GM19240 (cell line): ENCODE measurements around the gene B3GALT6.

Experiments
- DNase-seq: peaks from one replicate; pipeline ENCODE4 v3.0.0; 2011; ENCODE audit warnings: low spot score; ENCODE audit not compliant: insufficient read length

B3GALT6 gene

GRCh38 chr1:1260843-1261560 lies 29.0 kb downstream of the B3GALT6 start:
- no peak for DNase-seq

GRCh38 chr1:1262071-1262470 lies 30.0 kb downstream of the B3GALT6 start:
- DNase-seq = no peak

GRCh38 chr1:1262758-1263157 lies 30.7 kb downstream of the B3GALT6 start:
- no peak for DNase-seq

GRCh38 chr1:1264026-1264425 lies 32.0 kb downstream of the B3GALT6 start:
- no peak for DNase-seq

- no peak for DNase-seq
Observed at GRCh38 chr1:1264868-1265272, 32.8 kb downstream of the B3GALT6 start.

GRCh38 chr1:1267488-1268283 lies 35.6 kb downstream of the B3GALT6 start:
- DNase-seq = no peak

GRCh38 chr1:1268284-1268682 lies 36.2 kb downstream of the B3GALT6 start:
- no peak for DNase-seq

- no peak for DNase-seq
Observed at GRCh38 chr1:1270813-1271212, 38.8 kb downstream of the B3GALT6 start.

- DNase-seq = no peak
Observed at GRCh38 chr1:1272341-1273208, 40.5 kb downstream of the B3GALT6 start.

- DNase-seq = no peak
Observed at GRCh38 chr1:1273209-1273511, 41.1 kb downstream of the B3GALT6 start.

GRCh38 chr1:1273512-1274298 lies 41.7 kb downstream of the B3GALT6 start, which contains the start of gene UBE2J2:
UBE2J2 (minus strand) TSS chr1:1273854; CDS start chr1:1267992, 5,862 bp downstream.
- peak; percentile 98 for DNase-seq

GRCh38 chr1:1274299-1274930 lies 42.4 kb downstream of the B3GALT6 start:
- DNase-seq = no peak

GRCh38 chr1:1274931-1275431 lies 42.9 kb downstream of the B3GALT6 start:
- DNase-seq = no peak

- no peak for DNase-seq
Observed at GRCh38 chr1:1275836-1276235, 43.8 kb downstream of the B3GALT6 start.

- DNase-seq = no peak
Observed at GRCh38 chr1:1278620-1279019, 46.6 kb downstream of the B3GALT6 start.

GRCh38 chr1:1279028-1279427 lies 47.0 kb downstream of the B3GALT6 start:
- DNase-seq = no peak

GRCh38 chr1:1280782-1281481 lies 48.9 kb downstream of the B3GALT6 start:
- no peak for DNase-seq

GRCh38 chr1:1281533-1282321 lies 49.7 kb downstream of the B3GALT6 start:
- DNase-seq = no peak

- DNase-seq = no peak
Observed at GRCh38 chr1:1282998-1283397, 51.0 kb downstream of the B3GALT6 start.
